MCF 10A (cell line): ENCODE results near the gene INHBA. TPM values are rescaled to one million over a fixed set of nuclear protein-coding genes. Genes with fewer than 3 reads are reported as not detected.

ENCODE experiments used
- BruUV-seq: library from RNA; stranded (reverse); fragments of 400-500 nt; replicated peaks from 2 replicates; lab custom pipeline; 2021; lab: Mats Ljungman, UMichigan
- CTCF ChIA-PET: fragments of 300-600 bp; sonication (Branson Sonifier 250); formaldehyde crosslinking; extraction: SDS; loops from one replicate; lab custom pipeline; 2021; ENCODE audit warnings: antibody characterized with exemption, inconsistent platforms; lab: Yijun Ruan, JAX
- POLR2A ChIA-PET: fragments of 300-600, 350-650 bp; sonication (Branson Sonifier 250); formaldehyde crosslinking; extraction: SDS; loops from one replicate; lab custom pipeline; 2020; ENCODE audit warnings: antibody characterized with exemption, inconsistent platforms; lab: Yijun Ruan, JAX
- DNase-seq: peaks from one replicate; pipeline ENCODE4 v3.0.0-alpha.2; 2018; ENCODE audit not compliant: unreplicated experiment
- H3K27ac Mint-ChIP-seq: one replicate; pipeline ENCODE4 v1.8.0; 2022; ENCODE audit warnings: mild to moderate bottlenecking, low read depth, mixed read lengths; ENCODE audit not compliant: unreplicated experiment
- H3K27me3 Mint-ChIP-seq: one replicate; pipeline ENCODE4 v1.8.0; 2022; ENCODE audit warnings: mixed read lengths; ENCODE audit not compliant: insufficient read depth, unreplicated experiment
- H3K36me3 Mint-ChIP-seq: one replicate; pipeline ENCODE4 v1.8.0; 2022; ENCODE audit warnings: mild to moderate bottlenecking, moderate library complexity, mixed read lengths; ENCODE audit not compliant: insufficient read depth, unreplicated experiment
- H3K4me1 Mint-ChIP-seq: one replicate; pipeline ENCODE4 v1.8.0; 2022; ENCODE audit warnings: mixed read lengths; ENCODE audit not compliant: insufficient read depth, unreplicated experiment
- H3K4me3 Mint-ChIP-seq: one replicate; pipeline ENCODE4 v1.8.0; 2022; ENCODE audit warnings: mild to moderate bottlenecking, moderate library complexity, mixed read lengths; ENCODE audit not compliant: unreplicated experiment
- H3K9me3 Mint-ChIP-seq: one replicate; pipeline ENCODE4 v1.8.0; 2022; ENCODE audit warnings: mixed read lengths; ENCODE audit not compliant: unreplicated experiment
- intact Hi-C: fragments of 100-400 bp; cut with micrococcal nuclease; formaldehyde crosslinking; loops from 2 replicates; pipeline ENCODE4 v1.14.1; 2022
- total RNA-seq: library from RNA; stranded (reverse); gene quantifications from 2 replicates; pipeline ENCODE4 v1.2.3, GENCODE V29; 2022
- TF ChIP-seq, protein P1 (sequence below): fragments of 200-600 bp; IDR thresholded peaks from one replicate; pipeline ENCODE4 v1.8.0; 2022; ENCODE audit warnings: antibody characterized with exemption, mild to moderate bottlenecking; ENCODE audit not compliant: unreplicated experiment

INHBA gene
- total RNA-seq, 1 experiment from 2014 or later: 14.3 TPM

DNA sequence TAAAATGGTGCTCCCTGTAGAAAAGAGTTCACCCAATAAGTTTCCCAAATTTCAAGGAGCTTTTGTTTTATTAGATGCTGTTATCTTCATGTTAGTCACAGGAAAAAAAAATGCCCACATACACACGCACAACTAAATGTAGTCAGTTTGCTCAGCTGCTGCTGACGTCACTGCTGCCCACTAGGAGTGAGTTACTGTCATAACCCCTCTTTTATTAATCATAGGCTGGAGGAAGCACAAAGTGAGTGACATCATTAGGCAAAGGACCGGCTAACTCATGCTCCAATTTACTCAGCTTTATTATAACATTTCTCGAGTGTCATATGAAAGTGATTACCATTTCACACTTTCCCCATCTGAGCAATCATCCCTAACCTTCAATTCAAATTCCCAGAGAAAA lies 6.7 kb upstream of the INHBA start:
- no peaks in the 10 kb centered on the region for H3K36me3 Mint-ChIP-seq
- intact Hi-C loops: no loop called here
- no peaks in the 10 kb centered on the region for H3K27me3 Mint-ChIP-seq
- no peak overlapping the region for H3K27ac Mint-ChIP-seq
- no peaks in the 10 kb centered on the region for H3K9me3 Mint-ChIP-seq
- TF ChIP-seq, protein P1, sequence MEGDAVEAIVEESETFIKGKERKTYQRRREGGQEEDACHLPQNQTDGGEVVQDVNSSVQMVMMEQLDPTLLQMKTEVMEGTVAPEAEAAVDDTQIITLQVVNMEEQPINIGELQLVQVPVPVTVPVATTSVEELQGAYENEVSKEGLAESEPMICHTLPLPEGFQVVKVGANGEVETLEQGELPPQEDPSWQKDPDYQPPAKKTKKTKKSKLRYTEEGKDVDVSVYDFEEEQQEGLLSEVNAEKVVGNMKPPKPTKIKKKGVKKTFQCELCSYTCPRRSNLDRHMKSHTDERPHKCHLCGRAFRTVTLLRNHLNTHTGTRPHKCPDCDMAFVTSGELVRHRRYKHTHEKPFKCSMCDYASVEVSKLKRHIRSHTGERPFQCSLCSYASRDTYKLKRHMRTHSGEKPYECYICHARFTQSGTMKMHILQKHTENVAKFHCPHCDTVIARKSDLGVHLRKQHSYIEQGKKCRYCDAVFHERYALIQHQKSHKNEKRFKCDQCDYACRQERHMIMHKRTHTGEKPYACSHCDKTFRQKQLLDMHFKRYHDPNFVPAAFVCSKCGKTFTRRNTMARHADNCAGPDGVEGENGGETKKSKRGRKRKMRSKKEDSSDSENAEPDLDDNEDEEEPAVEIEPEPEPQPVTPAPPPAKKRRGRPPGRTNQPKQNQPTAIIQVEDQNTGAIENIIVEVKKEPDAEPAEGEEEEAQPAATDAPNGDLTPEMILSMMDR: no peak
- no TSS peak for BruUV-seq
- H3K4me3 Mint-ChIP-seq: no peak overlapping the region
- H3K4me1 Mint-ChIP-seq: no peaks in the 10 kb centered on the region
- CTCF ChIA-PET: interaction anchor here (0.6 to 3.3 kb wide), 9 partner anchors 13 to 1620 kb away, joined by 3 to 29 read pairs (median 4); no protein-coding TSS in a partner anchor
- DNase-seq: peak; percentile 16
- POLR2A ChIA-PET: no interaction called here

DNA sequence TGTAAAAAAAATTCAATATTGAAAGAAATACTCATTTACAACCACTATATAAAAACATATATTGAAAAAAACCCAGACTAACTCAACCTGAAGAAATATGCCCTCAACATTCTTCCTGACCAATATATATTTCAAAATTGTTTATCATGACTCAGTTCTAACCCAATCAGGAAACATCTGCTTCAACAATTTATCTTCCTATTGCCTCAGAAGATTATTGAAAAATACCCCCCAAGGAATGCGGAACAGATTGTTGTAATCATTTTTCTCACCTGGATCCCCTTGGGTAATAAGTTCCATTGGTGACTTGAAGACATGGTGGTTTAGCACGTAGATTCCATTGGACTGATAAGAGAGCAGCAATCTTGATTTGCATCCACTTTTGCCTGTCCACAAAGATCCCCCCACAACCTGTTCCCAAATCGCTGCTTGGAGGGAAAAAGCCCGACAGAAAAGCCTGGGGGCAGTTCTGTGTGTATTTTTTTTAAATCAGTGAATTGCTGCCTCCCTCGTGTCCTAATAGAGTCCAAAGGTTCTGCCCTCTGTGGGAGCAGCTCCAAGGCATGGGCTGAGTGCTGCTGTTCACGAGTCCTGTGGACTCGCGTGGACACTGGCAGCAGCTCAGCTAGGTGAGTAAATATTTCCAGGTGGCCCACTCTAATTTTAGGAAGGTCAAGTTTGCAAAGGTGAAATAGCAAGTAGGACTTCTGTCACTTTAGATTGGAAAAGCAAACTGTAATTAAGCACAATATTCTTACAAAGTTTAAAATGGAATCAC lies 5.9 kb upstream of the INHBA start:
- intact Hi-C loops: no loop called here
- Mint-ChIP-seq H3K27me3 (no peaks in the 10 kb centered on the region), H3K27ac (no peak overlapping the region), H3K4me3 (no peak overlapping the region), H3K9me3 (no peaks in the 10 kb centered on the region), H3K4me1 (peaks cover 7% of the 10 kb centered on the region), H3K36me3 (no peaks in the 10 kb centered on the region)
- TF ChIP-seq, protein P1: no peak
- no peak for DNase-seq
- ChIA-PET POLR2A (no interaction called here), CTCF (interaction anchor here (0.5 to 3.3 kb wide), 10 partner anchors 12 to 1822 kb away, joined by 3 to 29 read pairs (median 4); no protein-coding TSS in a partner anchor)
- no TSS peak for BruUV-seq

DNA sequence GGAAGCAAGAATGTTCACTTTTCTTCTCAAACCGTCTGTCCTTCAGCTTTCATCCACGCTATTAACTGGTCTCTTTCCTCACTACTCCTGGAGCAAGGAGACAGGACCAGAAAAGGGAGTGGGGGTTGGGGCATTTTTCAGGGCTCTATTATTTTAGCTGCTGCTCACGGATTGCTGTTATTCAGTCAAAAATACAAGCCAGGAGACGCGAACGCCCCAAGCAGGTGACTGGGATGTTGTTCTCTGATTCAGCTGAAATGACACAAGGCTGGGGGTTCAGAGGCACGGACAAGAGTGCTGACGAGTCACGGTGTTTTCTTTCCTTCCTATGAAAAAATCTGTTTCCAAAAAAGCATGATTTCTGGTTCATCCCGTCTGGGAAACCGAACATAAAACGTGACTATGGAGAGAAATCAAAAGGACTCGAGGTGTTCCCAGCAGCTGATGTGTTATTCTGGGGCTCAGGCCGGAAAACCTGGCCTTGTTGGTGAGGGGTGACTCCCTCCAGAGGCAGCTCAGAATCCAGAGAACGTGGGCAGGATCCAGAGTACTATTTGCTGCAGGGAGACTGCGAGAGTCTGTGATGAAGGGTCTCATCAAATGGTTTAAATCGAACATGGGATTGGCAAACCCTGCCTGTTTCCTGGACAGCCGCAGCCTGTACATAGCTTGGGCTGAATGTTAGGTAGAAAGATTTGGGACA lies 3.5 kb upstream of the INHBA start:
- H3K27ac Mint-ChIP-seq: no peak overlapping the region
- no peak overlapping the region for H3K4me3 Mint-ChIP-seq
- intact Hi-C loops: no loop called here
- no peaks in the 10 kb centered on the region for H3K27me3 Mint-ChIP-seq
- TF ChIP-seq, protein P1: no peak
- BruUV-seq: no TSS peak
- no peak for DNase-seq
- CTCF ChIA-PET: interaction anchor here (0.5 to 6.2 kb wide), 23 partner anchors 8 to 1769 kb away, joined by 3 to 74 read pairs (median 4); no protein-coding TSS in a partner anchor
- H3K4me1 Mint-ChIP-seq: peaks cover 23% of the 10 kb centered on the region
- POLR2A ChIA-PET: interaction anchor here (1.1 to 1.6 kb wide), 2 partner anchors 10 to 687 kb away, joined by 3 to 7 read pairs; no protein-coding TSS in a partner anchor
- no peaks in the 10 kb centered on the region for H3K9me3 Mint-ChIP-seq
- H3K36me3 Mint-ChIP-seq: no peaks in the 10 kb centered on the region
